SKM-1 (cell line): ENCODE results near the gene CRYGA.
"Not testable (repeated sequence)": the region's sequence is repeated elsewhere in the genome, so short reads cannot be mapped to it uniquely, and the experiment has no call there.

Source experiments
- DNase-seq: peaks from one replicate; lab custom pipeline; 2025; ENCODE audit not compliant: unreplicated experiment; lab: John Stamatoyannopoulos, UW

CRYGA gene

DNA sequence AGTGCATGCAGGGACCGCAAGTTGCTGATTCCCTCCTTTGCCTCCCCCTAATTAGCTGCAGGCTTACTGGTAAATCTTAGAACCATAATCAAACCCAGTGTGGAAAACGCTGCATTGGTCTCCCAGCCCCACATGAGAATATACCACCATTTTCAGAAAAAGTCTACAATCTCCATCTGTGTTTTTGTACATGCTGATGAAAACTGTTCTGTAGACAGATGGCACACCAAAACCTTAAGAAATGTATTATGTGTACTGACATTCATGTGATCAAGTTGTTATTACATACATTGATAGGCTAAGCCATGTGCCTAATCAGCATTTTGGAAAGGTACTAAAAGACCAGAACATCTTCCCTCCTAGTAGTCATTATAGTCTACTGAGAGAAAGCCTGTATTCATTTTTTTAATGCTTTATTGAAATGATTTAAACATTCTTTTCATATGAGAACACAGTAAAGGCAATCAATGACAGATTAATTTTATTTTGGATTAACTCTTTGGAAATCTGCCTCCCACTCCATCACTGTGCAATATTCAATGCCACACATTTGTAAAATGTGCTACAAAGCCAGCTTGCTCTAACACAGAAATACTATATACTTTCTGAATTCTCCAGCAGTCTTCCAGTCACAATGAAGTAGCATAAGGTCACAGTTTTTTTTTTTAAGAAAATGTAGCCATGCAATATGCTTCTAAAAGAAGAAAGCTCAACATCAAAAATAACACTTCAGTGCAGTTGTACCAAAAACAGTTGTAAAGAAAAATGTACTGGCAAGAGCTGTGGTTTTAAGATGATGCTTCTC, 1.8 kb upstream of the CRYGA start:
- DNase-seq: no peak

DNA sequence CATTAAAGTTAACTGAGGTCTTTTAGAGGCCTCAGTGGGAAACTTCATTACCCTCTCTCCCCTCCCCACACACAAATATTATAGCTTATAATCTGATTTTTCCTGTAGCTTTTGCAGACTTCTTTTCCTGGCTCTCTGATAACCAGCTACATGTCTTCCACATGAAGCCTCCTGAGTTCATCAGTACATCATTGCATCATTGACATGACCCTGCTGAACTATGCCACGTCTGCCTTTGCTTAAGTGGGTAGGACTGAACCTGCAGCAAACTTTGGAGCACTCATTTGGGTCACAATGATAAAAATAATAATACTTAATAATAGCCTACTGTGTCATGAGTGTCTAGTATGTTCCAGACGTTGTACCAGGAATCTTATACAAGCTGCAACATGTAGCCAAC, 7.0 kb downstream of the CRYGA start:
- no peak for DNase-seq

GRCh38 chr2:208153156-208153555, 10.2 kb downstream of the CRYGA start:
- DNase-seq: no peak

- DNase-seq: peak; percentile 55
Observed at GRCh38 chr2:208150956-208151355, 12.4 kb downstream of the CRYGA start.

DNA sequence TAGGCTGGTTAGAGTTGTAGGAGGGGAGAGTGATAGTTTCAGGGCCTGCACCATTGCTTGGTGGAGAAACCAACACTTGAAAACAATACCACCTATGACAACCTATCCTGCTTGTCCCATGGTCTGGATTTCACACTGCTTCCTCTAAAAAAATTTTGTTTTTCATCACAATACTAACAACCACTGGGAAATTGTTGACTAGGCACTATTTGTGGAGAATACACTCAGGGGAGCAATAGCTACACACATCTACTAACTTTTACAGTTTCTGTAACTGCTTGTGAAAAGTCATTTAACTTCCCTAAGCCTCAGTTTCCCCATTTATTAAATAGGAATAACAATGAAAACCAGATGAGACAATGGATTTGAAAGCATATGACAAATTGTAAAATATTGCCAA, 13.3 kb downstream of the CRYGA start:
- DNase-seq: no peak

- DNase-seq: no peak
Observed at GRCh38 chr2:208148803-208149202, 14.6 kb downstream of the CRYGA start.

- no peak for DNase-seq
Observed at GRCh38 chr2:208147759-208148158, 15.6 kb downstream of the CRYGA start.

GRCh38 chr2:208147008-208147407, 16.4 kb downstream of the CRYGA start:
- DNase-seq: no peak

GRCh38 chr2:208146006-208146405, 17.4 kb downstream of the CRYGA start, which contains the start of gene CRYGB:
Gene CRYGB, minus strand, starts transcription at chr2:208146158. Its CDS starts 38 bp downstream, at chr2:208146120.
- DNase-seq: no peak

DNA sequence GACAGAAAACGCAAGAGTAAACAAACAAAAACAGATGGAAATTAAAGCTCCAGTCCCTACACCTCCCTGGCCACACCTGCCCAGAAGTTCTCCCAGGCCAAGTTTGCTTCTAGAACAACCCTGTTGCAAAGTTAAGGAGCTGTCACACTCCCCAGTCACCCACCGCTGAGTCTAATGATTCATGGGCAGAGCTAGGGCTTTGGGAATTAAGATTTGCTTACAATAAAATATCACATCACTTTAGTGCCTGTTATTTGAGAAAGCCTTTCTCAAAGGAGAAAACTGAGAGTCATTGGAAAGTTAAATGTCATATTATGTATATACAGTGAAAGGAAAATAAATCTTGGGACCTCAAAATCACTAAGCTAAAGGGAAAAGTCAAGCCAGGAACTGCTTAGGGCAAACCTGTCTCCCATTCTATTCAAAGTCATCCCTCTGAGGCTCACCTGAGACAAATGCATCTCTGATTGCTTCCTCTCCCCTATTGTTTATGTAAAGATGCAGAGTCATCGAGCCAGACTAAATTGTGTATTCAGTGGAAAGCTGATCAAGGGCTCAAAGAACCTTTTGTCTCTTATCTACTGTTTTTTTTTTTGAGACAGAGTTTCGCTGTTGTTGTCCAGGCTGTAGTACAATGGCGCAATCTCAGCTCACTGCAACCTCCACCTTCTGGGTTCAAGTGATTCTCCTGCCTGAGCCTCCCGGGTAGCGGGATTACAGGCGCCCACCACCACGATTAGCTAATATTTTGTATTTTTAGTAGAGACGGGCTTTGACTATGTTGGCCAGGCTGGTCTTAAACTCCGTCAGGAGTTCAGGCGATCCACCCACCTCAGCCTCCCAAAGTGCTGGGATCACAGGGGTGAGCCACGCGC, 20.2 kb downstream of the CRYGA start:
- DNase-seq: no peak

- DNase-seq: no peak
Observed at GRCh38 chr2:208142240-208142924, 21.0 kb downstream of the CRYGA start.

- no peak for DNase-seq
Observed at GRCh38 chr2:208139447-208139846, 23.9 kb downstream of the CRYGA start.

- not testable (repeated sequence) for DNase-seq
Observed at GRCh38 chr2:208138334-208138733, 25.1 kb downstream of the CRYGA start.

- DNase-seq: no peak
Observed at GRCh38 chr2:208136716-208137094, 26.7 kb downstream of the CRYGA start.

- no peak for DNase-seq
Observed at GRCh38 chr2:208135794-208136715, 27.3 kb downstream of the CRYGA start.

DNA sequence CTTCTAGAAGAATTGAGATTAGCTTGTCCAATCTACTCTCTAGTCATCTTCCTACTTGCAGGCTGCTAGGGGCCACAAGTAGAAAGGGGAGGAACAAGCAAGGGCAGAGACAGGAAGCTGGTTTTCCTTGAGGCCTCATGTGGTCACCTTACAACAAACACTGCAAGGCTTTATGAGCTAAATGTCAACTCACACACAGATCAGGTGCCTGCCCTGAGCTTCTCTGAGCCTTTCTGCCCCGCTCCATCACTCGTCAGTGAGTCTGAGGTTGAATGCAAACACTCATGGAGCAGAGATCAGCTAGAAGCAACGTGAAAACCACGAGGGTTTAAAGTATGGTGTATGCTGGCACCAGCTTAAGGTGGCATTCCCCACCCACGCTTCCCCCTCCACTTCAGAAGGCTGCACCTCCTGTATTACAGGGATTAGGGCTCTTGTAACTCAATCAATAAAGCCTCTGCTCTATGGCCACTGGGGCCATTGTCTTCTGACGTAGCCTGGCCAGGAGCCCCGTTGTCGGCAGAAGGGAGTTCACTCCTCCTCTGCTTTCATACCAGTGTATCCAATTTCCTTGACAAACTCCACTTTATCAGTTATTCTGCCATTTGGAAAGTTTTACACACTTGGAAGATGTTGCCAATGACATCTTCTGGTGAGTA, 28.3 kb downstream of the CRYGA start:
- peak; percentile 36 for DNase-seq

DNA sequence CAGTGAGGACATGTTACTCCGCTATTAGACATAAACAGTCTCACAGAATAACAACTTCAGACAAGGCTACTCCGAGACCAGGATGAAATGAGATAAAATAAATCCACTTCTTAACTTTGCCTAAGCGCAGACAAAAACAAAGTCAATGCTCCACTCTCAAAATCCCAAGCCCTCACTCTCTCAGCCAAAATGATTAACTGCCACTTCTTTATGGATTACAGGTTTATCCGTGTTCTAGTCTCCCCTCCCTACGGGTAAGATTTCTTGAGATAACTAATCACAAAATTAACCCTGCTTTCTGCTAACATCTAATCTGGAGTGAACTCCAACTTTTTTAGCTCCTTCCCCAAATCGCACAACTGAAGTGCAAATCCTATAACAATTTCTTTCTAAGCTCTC, 32.7 kb downstream of the CRYGA start:
- no peak for DNase-seq

- no peak for DNase-seq
Observed at GRCh38 chr2:208129744-208130711, 33.4 kb downstream of the CRYGA start, which contains the start of gene CRYGC. Gene CRYGC, minus strand, starts transcription at chr2:208129828. Its CDS starts 36 bp downstream, at chr2:208129792.

DNA sequence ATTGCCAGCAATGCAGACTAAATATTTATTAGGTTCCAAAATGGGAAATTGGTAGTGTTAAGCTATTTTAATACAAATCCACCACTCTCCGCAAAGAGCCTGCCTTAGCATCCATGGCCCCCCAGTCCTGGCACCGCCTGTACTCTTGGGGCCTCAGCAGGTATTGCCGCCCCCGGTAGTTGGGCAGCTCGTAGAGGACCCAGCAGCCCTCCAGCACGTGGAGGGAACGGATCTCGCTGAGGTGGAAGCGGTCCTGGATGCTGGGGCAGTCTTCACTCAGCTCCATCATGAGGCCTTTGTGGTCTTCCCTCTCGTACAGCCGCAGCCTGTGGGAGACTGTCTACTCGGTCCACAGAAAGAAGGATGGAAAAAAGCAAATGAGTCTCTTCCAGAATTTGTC, 35.3 kb downstream of the CRYGA start:
- DNase-seq: no peak
